ENCODE data around the gene ABCF2.

ABCF2 gene

DNA sequence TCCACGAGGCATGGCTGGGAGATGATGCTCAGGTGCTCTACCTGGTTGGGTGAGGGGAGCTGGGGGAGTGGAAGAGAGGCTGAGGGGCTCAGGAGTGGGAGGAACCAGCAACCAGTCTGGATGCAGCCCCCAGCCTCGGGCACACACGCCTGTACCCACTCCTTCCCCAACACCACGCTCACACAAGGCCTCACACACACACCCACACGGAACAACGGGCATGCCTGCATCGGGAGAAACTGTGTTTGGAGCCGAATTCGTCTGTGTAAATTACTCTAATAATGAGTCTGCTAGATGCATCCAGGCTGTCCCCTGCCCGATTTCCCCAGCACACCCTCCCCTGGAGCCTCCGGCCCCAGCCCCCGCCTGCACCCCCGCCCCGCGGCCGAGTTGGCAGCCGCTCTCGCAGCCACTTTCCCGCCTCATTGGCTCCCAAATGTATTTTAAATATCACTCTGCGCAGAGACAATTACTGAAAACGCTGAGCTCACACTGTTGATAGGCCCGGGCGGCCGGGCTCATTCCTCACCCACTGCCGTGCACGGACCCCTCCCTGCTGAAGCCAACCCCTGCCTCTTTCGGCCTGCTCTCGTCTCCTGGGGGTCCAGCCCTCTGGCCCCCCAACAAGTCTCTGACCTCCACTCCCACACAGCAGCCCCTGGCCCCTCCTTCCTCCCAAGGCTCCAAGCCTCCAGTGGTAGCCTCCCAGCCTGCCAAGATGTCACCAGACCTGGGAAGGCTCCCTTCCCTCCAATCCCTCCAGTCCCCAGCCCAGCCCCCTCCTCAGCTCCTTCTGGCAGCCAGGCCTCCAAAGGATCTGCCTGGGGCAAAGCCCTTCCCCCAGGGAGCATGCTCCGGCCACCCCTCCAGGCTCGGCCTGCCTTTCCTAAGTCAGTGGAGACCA lies 27.8 kb downstream of the ABCF2 start:
- peak overlapping the region; percentile 69 for H2BK15ac ChIP-seq (ENCODE audit: low read length)
- no peak overlapping the region for H3K14ac ChIP-seq (ENCODE audit: low read length)
- peak overlapping the region; percentile 4 for H3K4ac ChIP-seq (ENCODE audit: low read length)
- peak overlapping the region; percentile 87 for H2AFZ ChIP-seq (ENCODE audit: low read length)
- no peaks in the 10 kb centered on the region for H3K36me3 ChIP-seq (replicated peaks in 1 of 2; ENCODE audit: control insufficient read depth in 2 of 2, insufficient read depth in 2 of 2, low read length in 2 of 2)
- H2BK12ac ChIP-seq (ENCODE audit: low read length): peak overlapping the region; percentile 46
- H3K27me3 ChIP-seq (ENCODE audit: control insufficient read depth in 3 of 3, insufficient read depth in 3 of 3, low read depth in 1 of 3, low read length in 3 of 3): peaks cover 0 to 86% (median 0%) of the 10 kb centered on the region in 3 experiments
- no peak overlapping the region for H3K4me3 ChIP-seq (ENCODE audit: low read length in 2 of 2)
- no peaks in the 10 kb centered on the region for H3K79me1 ChIP-seq (ENCODE audit: low read depth, low read length)
- H3K9me3 ChIP-seq (replicated peaks in 1 of 2; ENCODE audit: control insufficient read depth in 2 of 2, insufficient read depth in 1 of 2, low read depth in 1 of 2, low read length in 2 of 2): no peaks in the 10 kb centered on the region
- DNase-seq (ENCODE audit: low spot score): no peak
- H3K23ac ChIP-seq (ENCODE audit: low read depth, low read length, poor library complexity): peak overlapping the region; percentile 27
- H2BK120ac ChIP-seq (ENCODE audit: low read depth, low read length): no peak overlapping the region
- no CpG with 5 or more reads among the region's 30 CpGs for WGBS, 2 donors (ENCODE audit: extremely low coverage in 2 of 2, insufficient read length in 2 of 2, insufficient replicate concordance in 1 of 2)
- H2AK5ac ChIP-seq (ENCODE audit: low read depth, low read length): peak overlapping the region; percentile 23
- peaks cover 2 to 13% of the 10 kb centered on the region in 2 donors for H3K4me1 ChIP-seq (ENCODE audit: control insufficient read depth in 2 of 2, insufficient read depth in 1 of 2, low read depth in 1 of 2, low read length in 2 of 2)
- H3K9ac ChIP-seq (ENCODE audit: low read depth, low read length, poor library complexity): no peak overlapping the region
- H3K27ac ChIP-seq (replicated peaks; ENCODE audit: low read length): peak overlapping the region; percentile 11
- peak overlapping the region; percentile 64 for H4K91ac ChIP-seq (ENCODE audit: low read depth, low read length, poor library complexity)
- peak overlapping the region; percentile 56 for H4K8ac ChIP-seq (ENCODE audit: low read depth, low read length)
- peak overlapping the region; percentile 91 for H3K18ac ChIP-seq (ENCODE audit: low read length)
- H3K4me2 ChIP-seq (ENCODE audit: insufficient read depth, low read length, poor library complexity, severe bottlenecking): no peak overlapping the region
- H2BK5ac ChIP-seq (ENCODE audit: low read length): peak overlapping the region; percentile 54

DNA sequence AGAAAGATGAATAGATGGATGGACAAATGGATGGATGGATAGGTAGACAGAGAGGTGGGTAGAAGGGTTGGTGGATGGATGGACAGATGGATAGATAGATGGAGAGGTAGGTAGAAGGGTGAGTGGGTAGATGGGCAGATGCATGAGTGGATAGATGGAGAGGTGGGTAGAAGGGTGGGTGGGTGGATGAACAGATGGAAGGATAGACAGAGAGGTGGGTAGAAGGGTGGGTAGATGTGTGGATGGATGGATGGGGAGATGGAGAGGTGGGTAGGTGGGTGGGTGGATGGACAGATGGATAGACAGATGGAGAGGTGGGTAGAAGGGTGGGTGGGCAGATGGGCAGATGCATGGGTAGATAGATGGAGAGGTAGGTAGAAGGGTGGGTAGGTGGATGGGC lies 29.1 kb downstream of the ABCF2 start:
- no peak overlapping the region for H3K27ac ChIP-seq (replicated peaks; ENCODE audit: low read length)
- DNase-seq (ENCODE audit: low spot score): no peak
- H2BK15ac ChIP-seq (ENCODE audit: low read length): no peak overlapping the region
- H3K4me1 ChIP-seq (ENCODE audit: control insufficient read depth in 2 of 2, insufficient read depth in 1 of 2, low read depth in 1 of 2, low read length in 2 of 2): peaks cover 2 to 13% of the 10 kb centered on the region in 2 donors
- no peak overlapping the region for H2BK5ac ChIP-seq (ENCODE audit: low read length)
- H2AK5ac ChIP-seq (ENCODE audit: low read depth, low read length): no peak overlapping the region
- H3K23ac ChIP-seq (ENCODE audit: low read depth, low read length, poor library complexity): no peak overlapping the region
- no peak overlapping the region for H3K4me2 ChIP-seq (ENCODE audit: insufficient read depth, low read length, poor library complexity, severe bottlenecking)
- H3K14ac ChIP-seq (ENCODE audit: low read length): no peak overlapping the region
- H2BK120ac ChIP-seq (ENCODE audit: low read depth, low read length): no peak overlapping the region
- H4K91ac ChIP-seq (ENCODE audit: low read depth, low read length, poor library complexity): no peak overlapping the region
- H3K9me3 ChIP-seq (replicated peaks in 1 of 2; ENCODE audit: control insufficient read depth in 2 of 2, insufficient read depth in 1 of 2, low read depth in 1 of 2, low read length in 2 of 2): no peaks in the 10 kb centered on the region
- no peaks in the 10 kb centered on the region for H3K36me3 ChIP-seq (replicated peaks in 1 of 2; ENCODE audit: control insufficient read depth in 2 of 2, insufficient read depth in 2 of 2, low read length in 2 of 2)
- no peak overlapping the region for H3K4ac ChIP-seq (ENCODE audit: low read length)
- peaks cover 0 to 90% (median 0%) of the 10 kb centered on the region in 3 experiments for H3K27me3 ChIP-seq (ENCODE audit: control insufficient read depth in 3 of 3, insufficient read depth in 3 of 3, low read depth in 1 of 3, low read length in 3 of 3)
- no peak overlapping the region for H2AFZ ChIP-seq (ENCODE audit: low read length)
- H3K4me3 ChIP-seq (ENCODE audit: low read length in 2 of 2): no peak overlapping the region
- H2BK12ac ChIP-seq (ENCODE audit: low read length): no peak overlapping the region
- no peak overlapping the region for H3K9ac ChIP-seq (ENCODE audit: low read depth, low read length, poor library complexity)
- H4K8ac ChIP-seq (ENCODE audit: low read depth, low read length): no peak overlapping the region
- no peaks in the 10 kb centered on the region for H3K79me1 ChIP-seq (ENCODE audit: low read depth, low read length)
- no peak overlapping the region for H3K18ac ChIP-seq (ENCODE audit: low read length)

DNA sequence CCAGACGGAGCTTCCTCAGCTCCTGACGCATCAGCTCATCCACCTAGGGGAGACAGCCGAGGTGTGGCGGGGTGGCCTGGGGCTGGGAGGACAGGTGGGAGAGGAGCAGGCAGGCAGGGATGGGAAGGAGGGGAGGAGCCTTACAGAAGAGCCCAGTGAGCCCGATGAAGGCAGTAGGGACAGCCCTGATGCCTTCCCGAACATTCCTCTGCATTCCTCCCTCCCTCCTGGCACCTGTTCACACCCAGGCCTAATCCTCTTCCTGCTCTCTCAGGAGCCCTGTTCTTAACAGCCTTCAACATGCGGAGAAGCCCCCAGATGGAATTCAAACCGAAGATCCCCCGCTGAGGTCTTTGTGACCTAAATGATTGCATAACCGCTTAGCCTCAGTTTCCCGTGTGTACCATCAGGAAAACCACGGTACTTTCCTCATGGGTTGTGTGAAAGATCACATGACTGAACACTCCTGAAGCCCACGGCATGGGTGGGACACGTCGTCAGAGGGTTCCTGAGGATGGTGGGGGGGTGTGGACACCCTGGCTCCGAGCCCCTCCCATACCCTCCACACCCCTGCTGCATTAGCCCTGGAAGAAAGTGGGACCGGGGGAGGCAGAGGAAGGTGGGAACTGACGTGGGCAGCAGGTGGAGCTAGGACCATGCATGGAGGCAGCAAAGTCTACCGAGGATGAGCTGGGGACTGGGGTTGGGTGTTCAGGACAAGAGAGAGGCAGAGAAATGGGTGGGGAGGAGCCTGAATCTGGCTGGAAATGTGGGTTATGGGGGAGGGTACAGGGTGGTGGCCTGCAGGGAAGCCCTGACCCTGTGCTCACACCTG lies 31.2 kb downstream of the ABCF2 start:
- Histone ChIP-seq H2AK5ac (ENCODE audit: low read depth, low read length) (no peak overlapping the region), H2BK5ac (ENCODE audit: low read length) (no peak overlapping the region), H3K27ac (replicated peaks; ENCODE audit: low read length) (no peak overlapping the region), H3K79me1 (ENCODE audit: low read depth, low read length) (no peaks in the 10 kb centered on the region), H2BK120ac (ENCODE audit: low read depth, low read length) (no peak overlapping the region), H3K9me3 (replicated peaks in 1 of 2; ENCODE audit: control insufficient read depth in 2 of 2, insufficient read depth in 1 of 2, low read depth in 1 of 2, low read length in 2 of 2) (no peaks in the 10 kb centered on the region), H3K9ac (ENCODE audit: low read depth, low read length, poor library complexity) (no peak overlapping the region), H2BK15ac (ENCODE audit: low read length) (no peak overlapping the region), H3K36me3 (replicated peaks in 1 of 2; ENCODE audit: control insufficient read depth in 2 of 2, insufficient read depth in 2 of 2, low read length in 2 of 2) (no peaks in the 10 kb centered on the region), H2BK12ac (ENCODE audit: low read length) (no peak overlapping the region), H3K27me3 (ENCODE audit: control insufficient read depth in 3 of 3, insufficient read depth in 3 of 3, low read depth in 1 of 3, low read length in 3 of 3) (peaks cover 0 to 84% (median 0%) of the 10 kb centered on the region in 3 experiments), H3K4ac (ENCODE audit: low read length) (no peak overlapping the region), H2AFZ (ENCODE audit: low read length) (no peak overlapping the region), H3K4me1 (ENCODE audit: control insufficient read depth in 2 of 2, insufficient read depth in 1 of 2, low read depth in 1 of 2, low read length in 2 of 2) (peaks cover 2 to 13% of the 10 kb centered on the region in 2 donors), H3K18ac (ENCODE audit: low read length) (no peak overlapping the region), H4K8ac (ENCODE audit: low read depth, low read length) (no peak overlapping the region), H3K4me3 (ENCODE audit: low read length in 2 of 2) (no peak overlapping the region), H4K91ac (ENCODE audit: low read depth, low read length, poor library complexity) (no peak overlapping the region), H3K23ac (ENCODE audit: low read depth, low read length, poor library complexity) (no peak overlapping the region), H3K14ac (ENCODE audit: low read length) (no peak overlapping the region), H3K4me2 (ENCODE audit: insufficient read depth, low read length, poor library complexity, severe bottlenecking) (no peak overlapping the region)
- no CpG with 5 or more reads among the region's 19 CpGs for WGBS, 2 donors (ENCODE audit: extremely low coverage in 2 of 2, insufficient read length in 2 of 2, insufficient replicate concordance in 1 of 2)
- DNase-seq (ENCODE audit: low spot score): no peak

DNA sequence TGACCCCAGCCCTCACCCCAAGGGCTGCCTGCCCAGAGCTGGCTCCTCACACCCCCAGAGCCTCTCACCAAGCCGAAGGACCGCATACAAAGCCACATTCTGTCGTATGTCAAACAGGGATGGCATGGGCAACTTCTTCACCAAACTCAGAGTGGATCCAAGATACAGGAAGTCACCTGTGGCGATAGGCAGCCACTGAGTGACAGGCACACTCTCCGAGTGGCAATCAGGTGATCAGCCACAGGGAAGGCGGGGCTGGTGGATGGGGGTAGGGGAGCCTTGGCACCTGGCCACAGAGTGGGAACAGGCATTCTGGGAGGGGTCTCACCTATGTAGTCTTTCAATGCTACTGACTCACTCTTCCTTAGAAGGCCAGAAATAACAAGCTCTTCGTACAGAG lies 32.8 kb downstream of the ABCF2 start:
- peaks cover 0 to 3% of the 10 kb centered on the region in 2 donors for H3K4me1 ChIP-seq (ENCODE audit: control insufficient read depth in 2 of 2, insufficient read depth in 1 of 2, low read depth in 1 of 2, low read length in 2 of 2)
- no peak overlapping the region for H3K23ac ChIP-seq (ENCODE audit: low read depth, low read length, poor library complexity)
- H2AK5ac ChIP-seq (ENCODE audit: low read depth, low read length): peak overlapping the region; percentile 66
- no peaks in the 10 kb centered on the region for H3K79me1 ChIP-seq (ENCODE audit: low read depth, low read length)
- no peak for DNase-seq (ENCODE audit: low spot score)
- H3K27ac ChIP-seq (replicated peaks; ENCODE audit: low read length): no peak overlapping the region
- peaks cover 0 to 90% (median 0%) of the 10 kb centered on the region in 3 experiments for H3K27me3 ChIP-seq (ENCODE audit: control insufficient read depth in 3 of 3, insufficient read depth in 3 of 3, low read depth in 1 of 3, low read length in 3 of 3)
- H3K18ac ChIP-seq (ENCODE audit: low read length): no peak overlapping the region
- no peak overlapping the region for H4K91ac ChIP-seq (ENCODE audit: low read depth, low read length, poor library complexity)
- H4K8ac ChIP-seq (ENCODE audit: low read depth, low read length): no peak overlapping the region
- WGBS, 2 donors (ENCODE audit: extremely low coverage in 2 of 2, insufficient read length in 2 of 2, insufficient replicate concordance in 1 of 2): no CpG with 5 or more reads among the region's 7 CpGs
- H3K9me3 ChIP-seq (replicated peaks in 1 of 2; ENCODE audit: control insufficient read depth in 2 of 2, insufficient read depth in 1 of 2, low read depth in 1 of 2, low read length in 2 of 2): no peaks in the 10 kb centered on the region
- H2BK12ac ChIP-seq (ENCODE audit: low read length): no peak overlapping the region
- H2BK15ac ChIP-seq (ENCODE audit: low read length): peak overlapping the region; percentile 24
- H2BK120ac ChIP-seq (ENCODE audit: low read depth, low read length): no peak overlapping the region
- no peak overlapping the region for H3K4me2 ChIP-seq (ENCODE audit: insufficient read depth, low read length, poor library complexity, severe bottlenecking)
- no peak overlapping the region for H2AFZ ChIP-seq (ENCODE audit: low read length)
- H3K9ac ChIP-seq (ENCODE audit: low read depth, low read length, poor library complexity): no peak overlapping the region
- H2BK5ac ChIP-seq (ENCODE audit: low read length): no peak overlapping the region
- no peak overlapping the region for H3K4me3 ChIP-seq (ENCODE audit: low read length in 2 of 2)
- H3K36me3 ChIP-seq (replicated peaks in 1 of 2; ENCODE audit: control insufficient read depth in 2 of 2, insufficient read depth in 2 of 2, low read length in 2 of 2): no peaks in the 10 kb centered on the region
- no peak overlapping the region for H3K4ac ChIP-seq (ENCODE audit: low read length)
- no peak overlapping the region for H3K14ac ChIP-seq (ENCODE audit: low read length)

Measured in neuronal stem cell (in vitro differentiated cells).